Right kidney (tissue), 1 donor: ENCODE data around the gene PHPT1.
"Not testable (repeated sequence)": the region's sequence is repeated elsewhere in the genome, so short reads cannot be mapped to it uniquely, and the experiment has no call there.

ENCODE experiments used
- DNase-seq: peaks from one replicate; pipeline ENCODE4 v3.0.0-alpha.2; 2016

The PHPT1 gene

DNA sequence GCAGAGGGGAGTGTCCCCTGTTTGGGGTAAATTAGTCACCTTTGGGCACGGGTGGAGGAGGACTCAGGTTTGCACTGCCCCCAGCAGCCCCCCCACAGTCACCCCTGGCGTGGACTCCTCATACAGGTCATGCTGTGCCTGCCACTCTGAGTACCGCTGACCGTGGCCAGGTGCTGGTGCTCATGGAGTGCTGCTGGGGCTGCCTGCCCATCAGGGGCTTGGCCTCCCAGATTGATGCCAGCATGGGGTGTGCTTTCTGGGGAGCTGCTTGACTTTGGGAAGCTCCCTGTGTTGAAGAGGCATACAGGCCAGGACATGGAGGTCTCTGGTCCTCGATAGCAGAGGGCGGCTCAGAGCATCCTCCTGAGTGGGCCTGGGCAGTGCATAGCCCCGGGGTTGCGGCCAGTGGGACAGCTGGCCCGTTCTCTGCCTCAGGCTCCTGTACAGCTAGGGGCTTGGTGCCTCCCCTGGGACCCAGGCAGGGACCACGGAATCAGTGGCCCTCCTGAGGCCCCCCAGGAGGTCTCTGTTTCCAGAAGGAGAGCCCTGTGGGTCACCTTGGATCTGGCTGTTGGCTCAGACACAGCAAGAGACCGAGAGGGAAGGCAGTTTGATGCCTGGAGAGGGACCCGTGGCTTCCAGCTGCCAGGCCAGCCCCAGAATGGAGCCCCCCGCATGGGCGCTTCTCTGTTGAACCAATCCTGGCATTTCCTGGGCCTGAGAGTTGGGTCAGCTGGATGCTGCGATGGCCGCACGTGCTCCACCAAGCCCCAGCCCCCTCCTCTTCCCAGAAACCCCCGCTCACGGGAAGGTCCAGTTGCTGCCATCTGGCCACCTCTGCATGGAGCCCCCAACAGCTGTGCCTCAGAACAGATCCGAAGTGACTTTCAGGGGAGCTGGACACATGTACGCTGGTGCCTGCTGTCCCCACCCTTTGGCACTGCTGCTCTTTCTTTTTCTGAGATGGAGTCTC is 13.0 kb upstream of the PHPT1 start:
- DNase-seq = no peak

DNA sequence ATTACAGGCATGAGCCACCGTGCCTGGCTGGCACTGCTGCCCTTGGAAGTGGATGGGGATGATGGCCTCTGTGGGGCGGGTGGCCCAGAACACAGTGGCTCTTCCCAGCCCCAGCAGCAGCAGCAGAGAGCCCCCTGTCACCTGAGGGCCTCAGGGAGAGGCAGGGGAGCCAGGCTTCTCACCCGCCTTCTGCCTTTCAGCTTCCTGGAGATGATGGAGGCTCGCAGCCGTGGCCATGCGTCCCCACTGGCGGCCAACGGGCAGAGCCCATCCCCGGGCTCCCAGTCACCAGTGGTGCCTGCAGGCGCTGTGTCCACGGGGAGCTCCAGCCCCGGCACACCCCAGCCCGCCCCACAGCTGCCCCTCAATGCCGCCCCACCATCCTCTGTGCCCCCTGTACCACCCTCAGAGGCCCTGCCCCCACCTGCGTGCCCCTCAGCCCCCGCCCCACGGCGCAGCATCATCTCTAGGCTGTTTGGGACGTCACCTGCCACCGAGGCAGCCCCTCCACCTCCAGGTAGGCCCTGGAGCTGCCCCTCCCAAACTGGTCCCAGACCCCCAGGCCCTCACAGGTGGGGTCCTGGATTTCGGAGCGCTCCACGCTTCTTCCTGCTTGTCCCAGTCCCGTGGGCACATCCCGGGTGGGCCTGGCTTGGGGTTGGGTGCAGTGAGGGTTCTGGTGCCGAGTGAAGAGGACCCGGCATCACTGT is 11.9 kb upstream of the PHPT1 start:
- no peak for DNase-seq

DNA sequence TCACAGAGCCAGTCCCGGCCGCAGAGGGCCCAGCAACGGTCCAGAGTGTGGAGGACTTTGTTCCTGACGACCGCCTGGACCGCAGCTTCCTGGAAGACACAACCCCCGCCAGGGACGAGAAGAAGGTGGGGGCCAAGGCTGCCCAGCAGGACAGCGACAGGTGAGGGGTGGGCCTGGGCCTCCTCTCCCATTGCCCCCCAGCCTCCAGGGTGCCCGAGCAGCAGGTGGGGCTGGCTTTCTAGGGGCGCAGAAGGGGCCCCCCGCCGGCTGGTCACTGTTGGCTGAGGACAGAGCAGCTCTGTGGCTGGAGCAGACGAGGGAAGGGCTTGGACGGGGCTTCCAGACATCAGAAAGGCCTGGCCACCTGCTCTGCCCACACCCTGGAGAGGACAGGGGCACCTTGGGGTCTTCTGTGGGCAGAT is 11.3 kb upstream of the PHPT1 start:
- DNase-seq = not testable (repeated sequence)

- no peak for DNase-seq
Measured at GRCh38 chr9:136838314-136839228, 10.6 kb upstream of the PHPT1 start.

- DNase-seq = no peak
Measured at GRCh38 chr9:136839229-136840139, 9.7 kb upstream of the PHPT1 start.

- DNase-seq = peak; percentile 57
Measured at GRCh38 chr9:136840140-136840876, 8.9 kb upstream of the PHPT1 start.

- peak; percentile 72 for DNase-seq
Measured at GRCh38 chr9:136840877-136841645, 8.1 kb upstream of the PHPT1 start.

DNA sequence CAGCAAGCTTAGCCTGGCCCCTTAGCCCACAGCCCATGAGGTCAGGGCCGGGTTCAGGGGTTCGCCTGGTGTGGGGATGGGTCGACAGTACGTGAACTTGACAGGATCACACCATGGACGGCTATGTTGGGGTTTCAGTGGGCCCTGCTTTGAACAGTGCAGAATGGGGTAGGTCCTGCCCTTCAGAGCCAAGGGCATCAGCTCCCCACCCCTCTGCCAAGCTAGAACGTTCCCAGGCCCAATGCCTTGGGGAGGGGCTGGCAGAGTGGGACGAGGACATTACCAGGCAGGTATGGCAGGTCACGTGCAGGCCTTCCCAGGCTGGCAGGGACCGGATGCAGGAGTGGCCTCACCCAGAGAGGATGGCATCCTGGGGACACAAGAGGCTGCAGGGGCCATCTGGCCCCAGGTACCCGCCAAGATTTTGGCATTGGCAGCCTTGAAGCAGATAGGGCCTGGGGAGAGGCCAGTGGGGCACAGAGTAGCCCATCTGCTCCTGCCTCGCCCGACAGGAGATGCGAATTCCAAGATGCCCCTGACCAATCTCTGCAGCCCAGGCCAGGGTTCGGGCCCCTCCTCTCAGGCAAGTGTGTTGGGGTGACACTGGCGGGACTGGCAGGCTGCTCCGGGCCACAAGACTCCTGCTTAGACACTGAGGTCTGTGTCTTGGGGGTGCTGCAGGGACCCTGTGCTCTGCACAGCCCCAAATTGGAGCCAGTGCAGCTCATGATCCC is 7.4 kb upstream of the PHPT1 start:
- DNase-seq = peak; percentile 42

DNA sequence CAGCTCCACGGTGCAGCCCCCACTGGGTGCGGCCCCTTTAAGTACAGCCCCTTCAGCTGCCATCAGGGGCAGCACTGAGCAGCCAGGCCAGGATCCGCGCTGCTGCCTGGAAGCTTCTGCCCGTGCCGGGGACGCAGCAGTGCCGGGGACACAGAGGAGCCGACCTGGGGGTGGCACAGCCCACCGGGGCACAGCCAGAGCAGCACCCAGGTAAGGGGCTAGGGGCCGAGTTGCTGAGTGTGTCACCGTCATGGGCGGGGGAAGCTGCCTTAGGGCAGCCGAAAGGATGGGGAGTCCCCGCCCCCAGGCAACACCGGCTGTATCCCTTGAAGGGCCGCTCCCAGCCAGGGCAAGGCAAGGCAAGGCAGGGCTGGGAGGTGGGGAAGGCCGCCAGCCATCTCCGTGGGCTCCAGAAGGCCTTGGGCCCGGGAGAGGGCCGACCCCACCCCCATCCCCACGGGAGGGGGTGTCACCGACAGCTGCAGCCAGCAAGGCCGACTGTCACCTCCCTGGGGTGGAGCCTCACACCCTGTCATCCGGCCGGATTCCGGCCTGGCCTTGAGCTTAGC is 6.7 kb upstream of the PHPT1 start, which contains the start of gene AJM1:
AJM1 (plus strand) TSS at position 99 of the 569 bp plus-strand sequence. CDS start 1,937 bp downstream, outside the sequence.
- peak; percentile 84 for DNase-seq

GRCh38 chr9:136843159-136843800 is 5.9 kb upstream of the PHPT1 start:
- not testable (repeated sequence) for DNase-seq

DNA sequence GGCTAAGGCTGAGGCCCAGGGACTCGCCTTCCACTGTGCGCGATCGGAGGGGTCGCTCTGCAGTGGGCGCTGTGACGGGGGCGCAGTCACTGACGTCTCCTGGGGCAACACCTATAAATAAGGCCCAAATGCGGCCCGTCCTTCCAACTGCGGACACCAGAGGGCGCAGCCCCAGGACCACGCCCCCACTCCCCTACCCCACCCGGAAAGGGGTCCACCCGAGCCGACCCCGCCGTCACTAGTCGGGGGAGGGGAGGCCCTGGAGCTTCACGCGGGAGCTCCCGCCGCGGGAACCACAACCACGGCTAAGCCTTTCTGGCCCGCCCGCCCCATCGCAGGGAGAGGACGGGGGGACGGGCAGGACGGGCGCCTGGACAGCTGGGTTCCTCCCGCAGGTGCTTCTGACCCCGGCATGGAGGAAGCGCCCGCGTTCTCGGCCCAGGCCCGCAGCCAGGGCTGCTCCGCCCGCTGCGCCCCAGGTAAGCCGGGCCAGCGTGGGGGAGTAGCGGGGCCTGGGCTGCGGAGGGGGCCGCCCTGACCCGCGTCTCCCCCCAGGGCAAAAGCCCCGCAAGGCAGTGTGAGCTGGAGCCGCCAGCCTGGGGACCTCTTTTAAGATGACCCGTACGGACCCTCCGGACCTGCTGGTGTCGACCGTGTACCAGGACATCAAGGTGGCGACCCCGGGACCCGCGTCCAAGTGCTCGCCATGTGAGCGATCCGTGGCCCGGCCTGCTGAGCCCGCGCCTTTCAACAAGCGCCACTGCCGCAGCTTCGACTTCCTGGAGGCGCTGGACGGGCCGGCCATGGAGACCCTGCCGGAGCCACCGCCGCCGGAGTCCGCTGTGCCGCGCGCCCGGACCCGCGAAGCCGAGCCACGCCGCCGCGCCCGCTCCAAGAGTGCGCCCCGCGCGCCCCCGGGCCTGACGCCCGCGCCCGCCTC is 5.1 kb upstream of the PHPT1 start:
- DNase-seq = peak; percentile 49

DNA sequence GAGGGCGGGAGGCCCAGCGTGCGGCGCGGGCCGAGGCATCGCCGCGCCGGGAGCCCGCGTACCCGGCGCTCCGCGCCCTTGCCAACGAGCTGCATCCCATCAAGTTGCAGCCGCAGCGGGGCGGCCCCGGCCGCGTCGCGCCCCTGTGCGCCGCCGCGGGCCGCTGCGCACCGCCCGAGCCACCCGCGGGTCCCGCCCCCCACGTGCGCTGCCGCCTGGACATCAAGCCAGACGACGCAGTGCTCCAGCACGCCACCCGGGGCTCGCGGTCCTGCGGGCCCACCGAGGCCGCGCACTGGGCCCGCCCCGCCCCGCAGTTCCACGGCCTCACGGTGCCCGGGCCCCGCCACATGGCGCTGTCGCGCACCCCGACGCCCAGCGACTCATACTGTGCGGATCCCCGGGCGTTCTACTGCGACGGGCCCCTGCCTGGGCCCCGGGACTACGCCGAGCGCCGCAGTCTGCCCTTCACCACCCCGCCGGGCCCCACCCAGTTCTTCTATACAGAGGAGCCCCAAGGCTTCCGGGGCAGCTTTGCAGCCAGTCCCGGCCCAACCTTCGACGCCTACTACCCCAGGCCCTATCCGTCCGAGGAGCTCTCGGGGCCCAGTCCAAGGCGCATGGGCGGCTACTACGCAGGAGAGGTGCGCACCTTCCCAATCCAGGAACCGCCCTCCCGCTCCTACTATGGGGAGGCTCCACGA is 4.3 kb upstream of the PHPT1 start:
- no peak for DNase-seq

GRCh38 chr9:136845465-136846260 is 3.5 kb upstream of the PHPT1 start:
- peak; percentile 57 for DNase-seq

DNA sequence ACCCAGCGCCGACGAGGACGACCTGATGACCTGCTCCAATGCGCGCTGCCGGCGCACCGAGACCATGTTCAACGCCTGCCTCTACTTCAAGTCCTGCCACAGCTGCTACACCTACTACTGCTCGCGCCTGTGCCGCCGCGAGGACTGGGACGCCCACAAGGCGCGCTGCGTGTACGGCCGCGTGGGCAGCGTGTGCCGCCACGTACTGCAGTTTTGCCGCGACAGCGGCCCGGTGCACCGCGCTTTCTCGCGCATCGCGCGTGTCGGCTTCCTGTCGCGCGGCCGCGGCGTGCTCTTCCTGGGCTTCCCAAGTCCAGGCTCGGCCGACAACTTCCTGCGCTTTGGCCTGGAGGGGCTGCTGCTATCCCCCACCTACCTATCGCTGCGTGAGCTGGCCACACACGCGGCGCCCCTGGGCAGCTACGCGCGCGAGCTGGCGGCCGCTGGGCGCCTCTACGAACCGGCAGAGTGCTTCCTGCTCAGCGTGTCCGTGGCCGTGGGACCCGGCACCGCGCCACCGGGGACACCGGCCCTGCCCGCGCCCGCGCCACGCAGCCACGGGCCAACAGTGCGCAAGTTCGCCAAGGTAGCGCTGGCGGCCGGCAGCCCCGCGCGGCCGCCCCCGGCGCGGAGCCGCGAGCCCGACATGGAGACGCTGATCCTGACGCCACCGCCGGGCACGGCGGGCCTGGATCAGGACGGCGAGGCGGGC is 2.7 kb upstream of the PHPT1 start:
- peak; percentile 59 for DNase-seq
